ENCODE results near the gene APCDD1L. TPM values are rescaled to one million over a fixed set of nuclear protein-coding genes. Genes with fewer than 3 reads are reported as not detected.
"Not testable (repeated sequence)": the region's sequence is repeated elsewhere in the genome, so short reads cannot be mapped to it uniquely, and the experiment has no call there.

Gene APCDD1L
- polyA plus RNA-seq, 4 donors, result 0.10 to 0.46 TPM; not detected in 2

GRCh38 chr20:58418949-58419748 lies 96.0 kb downstream of the APCDD1L start:
- H3K27ac ChIP-seq (ENCODE audit: low read depth in 1 of 3, low read length in 2 of 3), result no peak overlapping the region
- H3K4me3 ChIP-seq (ENCODE audit: low read depth in 1 of 3, low read length in 3 of 3), result no peak overlapping the region
- WGBS, 3 donors, result 86 to 93% (median 88%) methylated on average over 5 of the region's 5 CpGs
- no peaks in the 10 kb centered on the region for H3K27me3 ChIP-seq (ENCODE audit: control insufficient read depth in 3 of 3, insufficient read depth in 3 of 3, low read length in 3 of 3)
- H3K4me1 ChIP-seq (ENCODE audit: control insufficient read depth in 3 of 3, insufficient read depth in 2 of 3, low read depth in 1 of 3, low read length in 2 of 3), result peaks cover 0 to 6% (median 3%) of the 10 kb centered on the region in 3 donors
- peaks cover 8 to 16% (median 11%) of the 10 kb centered on the region in 3 donors for H3K36me3 ChIP-seq (ENCODE audit: control insufficient read depth in 3 of 3, insufficient read depth in 2 of 3, low read depth in 1 of 3, low read length in 3 of 3)
- no peak for FAIRE-seq
- no peak for DNase-seq
- peaks cover 0 to 3% of the 10 kb centered on the region in 2 donors for H3K9me3 ChIP-seq (ENCODE audit: control insufficient read depth in 2 of 2, insufficient read depth in 1 of 2, low read depth in 1 of 2, low read length in 1 of 2)

- Histone ChIP-seq H3K4me1 (ENCODE audit: control insufficient read depth in 3 of 3, insufficient read depth in 2 of 3, low read depth in 1 of 3, low read length in 2 of 3) (peaks cover 0 to 4% (median 3%) of the 10 kb centered on the region in 3 donors), H3K27ac (ENCODE audit: low read depth in 1 of 3, low read length in 2 of 3) (peak overlapping the region in 1 of 3 donors; percentile 51), H3K9me3 (ENCODE audit: control insufficient read depth in 2 of 2, insufficient read depth in 1 of 2, low read depth in 1 of 2, low read length in 1 of 2) (peaks cover 0 to 3% of the 10 kb centered on the region in 2 donors), H3K36me3 (ENCODE audit: control insufficient read depth in 3 of 3, insufficient read depth in 2 of 3, low read depth in 1 of 3, low read length in 3 of 3) (peaks cover 8 to 16% (median 11%) of the 10 kb centered on the region in 3 donors), H3K4me3 (ENCODE audit: low read depth in 1 of 3, low read length in 3 of 3) (no peak overlapping the region), H3K27me3 (ENCODE audit: control insufficient read depth in 3 of 3, insufficient read depth in 3 of 3, low read length in 3 of 3) (no peaks in the 10 kb centered on the region)
- DNase-seq, result peak; percentile 17 to 63
- WGBS, 3 donors, result 60 to 86% (median 73%) methylated on average over 3 of the region's 3 CpGs
- no peak for FAIRE-seq
Observed at GRCh38 chr20:58417438-58417837, 97.8 kb downstream of the APCDD1L start.

GRCh38 chr20:58416835-58417234 lies 98.4 kb downstream of the APCDD1L start:
- H3K36me3 ChIP-seq (ENCODE audit: control insufficient read depth in 3 of 3, insufficient read depth in 2 of 3, low read depth in 1 of 3, low read length in 3 of 3), result peaks cover 7 to 16% (median 11%) of the 10 kb centered on the region in 3 donors
- no peak for FAIRE-seq
- H3K27ac ChIP-seq (ENCODE audit: low read depth in 1 of 3, low read length in 2 of 3), result no peak overlapping the region
- no peaks in the 10 kb centered on the region for H3K27me3 ChIP-seq (ENCODE audit: control insufficient read depth in 3 of 3, insufficient read depth in 3 of 3, low read length in 3 of 3)
- WGBS, 3 donors, result 68 to 89% (median 85%) methylated on average over 2 of the region's 2 CpGs
- no peak for DNase-seq
- peaks cover 0 to 3% of the 10 kb centered on the region in 2 donors for H3K9me3 ChIP-seq (ENCODE audit: control insufficient read depth in 2 of 2, insufficient read depth in 1 of 2, low read depth in 1 of 2, low read length in 1 of 2)
- no peak overlapping the region for H3K4me3 ChIP-seq (ENCODE audit: low read depth in 1 of 3, low read length in 3 of 3)
- H3K4me1 ChIP-seq (ENCODE audit: control insufficient read depth in 3 of 3, insufficient read depth in 2 of 3, low read depth in 1 of 3, low read length in 2 of 3), result peaks cover 0 to 4% (median 3%) of the 10 kb centered on the region in 3 donors

- FAIRE-seq, result no peak
- 86 to 96% (median 90%) methylated on average over 1 of the region's 1 CpG for WGBS, 3 donors
Observed at GRCh38 chr20:58416057-58416456, 99.1 kb downstream of the APCDD1L start.

GRCh38 chr20:58414786-58415185 lies 100.4 kb downstream of the APCDD1L start:
- not testable (repeated sequence) for H3K27ac ChIP-seq (ENCODE audit: low read depth in 1 of 3, low read length in 2 of 3); H3K36me3 ChIP-seq (ENCODE audit: control insufficient read depth in 3 of 3, insufficient read depth in 2 of 3, low read depth in 1 of 3, low read length in 3 of 3); FAIRE-seq; H3K9me3 ChIP-seq (ENCODE audit: control insufficient read depth in 2 of 2, insufficient read depth in 1 of 2, low read depth in 1 of 2, low read length in 1 of 2); H3K27me3 ChIP-seq (ENCODE audit: control insufficient read depth in 3 of 3, insufficient read depth in 3 of 3, low read length in 3 of 3); H3K4me1 ChIP-seq (ENCODE audit: control insufficient read depth in 3 of 3, insufficient read depth in 2 of 3, low read depth in 1 of 3, low read length in 2 of 3); H3K4me3 ChIP-seq (ENCODE audit: low read depth in 1 of 3, low read length in 3 of 3); DNase-seq
- 98 to 100% (median 99%) methylated on average over 22 to 26 of the region's 26 CpGs for WGBS, 3 donors

More at GRCh38 chr20:58416057-58416456, 99.1 kb downstream of the APCDD1L start:
- no peak for DNase-seq
- H3K27me3 ChIP-seq (ENCODE audit: control insufficient read depth in 3 of 3, insufficient read depth in 3 of 3, low read length in 3 of 3), result no peaks in the 10 kb centered on the region
- no peak overlapping the region for H3K4me3 ChIP-seq (ENCODE audit: low read depth in 1 of 3, low read length in 3 of 3)
- peaks cover 0 to 4% (median 3%) of the 10 kb centered on the region in 3 donors for H3K4me1 ChIP-seq (ENCODE audit: control insufficient read depth in 3 of 3, insufficient read depth in 2 of 3, low read depth in 1 of 3, low read length in 2 of 3)
- peaks cover 5 to 17% (median 7%) of the 10 kb centered on the region in 3 donors for H3K36me3 ChIP-seq (ENCODE audit: control insufficient read depth in 3 of 3, insufficient read depth in 2 of 3, low read depth in 1 of 3, low read length in 3 of 3)
- H3K27ac ChIP-seq (ENCODE audit: low read depth in 1 of 3, low read length in 2 of 3), result no peak overlapping the region
- H3K9me3 ChIP-seq (ENCODE audit: control insufficient read depth in 2 of 2, insufficient read depth in 1 of 2, low read depth in 1 of 2, low read length in 1 of 2), result peaks cover 0 to 3% of the 10 kb centered on the region in 2 donors

- H3K27me3 ChIP-seq (ENCODE audit: control insufficient read depth in 3 of 3, insufficient read depth in 3 of 3, low read length in 3 of 3); H3K9me3 ChIP-seq (ENCODE audit: control insufficient read depth in 2 of 2, insufficient read depth in 1 of 2, low read depth in 1 of 2, low read length in 1 of 2); DNase-seq; H3K36me3 ChIP-seq (ENCODE audit: control insufficient read depth in 3 of 3, insufficient read depth in 2 of 3, low read depth in 1 of 3, low read length in 3 of 3); H3K4me3 ChIP-seq (ENCODE audit: low read depth in 1 of 3, low read length in 3 of 3); FAIRE-seq; H3K4me1 ChIP-seq (ENCODE audit: control insufficient read depth in 3 of 3, insufficient read depth in 2 of 3, low read depth in 1 of 3, low read length in 2 of 3); H3K27ac ChIP-seq (ENCODE audit: low read depth in 1 of 3, low read length in 2 of 3): not testable (repeated sequence)
- WGBS, 3 donors, result 90 to 100% (median 98%) methylated on average over 2 to 32 of the region's 35 CpGs
Observed at GRCh38 chr20:58414216-58414615, 101.0 kb downstream of the APCDD1L start.

Other genes with a start within 250 kb of the APCDD1L start
- 10 to 100 TPM in 3 of 4 donors, 1 to 10 TPM in 1; 6.9 to 19.7 (median 12.1) TPM for gene RAB22A, start 205.7 kb downstream of the APCDD1L start, polyA plus RNA-seq
- 10 to 100 TPM; 36.5 to 39.2 (median 37.8) TPM for gene VAPB, start 126.2 kb downstream of the APCDD1L start, polyA plus RNA-seq
- 10 to 100 TPM; 17.3 to 73.4 (median 34.9) TPM for gene STX16, start 135.9 kb upstream of the APCDD1L start, polyA plus RNA-seq
- 10 to 100 TPM; 16.5 to 30.4 (median 26.3) TPM for gene NPEPL1, start 177.4 kb upstream of the APCDD1L start, polyA plus RNA-seq